AG09309 (cell line): ENCODE measurements around the gene RAI1.
A peak's percentile ranks its signal among the peaks of the same experiment; 100 is the strongest.

Source experiments
- DNase-seq: peaks from one replicate; pipeline ENCODE4 v3.0.0-alpha.2; 2010; ENCODE audit warnings: low read depth
- H3K4me3 ChIP-seq: 2 replicates; pipeline ENCODE4 v1.5.1; 2011; ENCODE audit warnings: mild to moderate bottlenecking, low read depth, low read length, moderate library complexity; ENCODE audit not compliant: control insufficient read depth
- CTCF ChIP-seq: IDR thresholded peaks from 2 replicates; pipeline ENCODE4 v1.5.1; 2011; ENCODE audit warnings: mild to moderate bottlenecking, low read depth, low read length, inconsistent platforms; ENCODE audit not compliant: insufficient read depth, control insufficient read depth; ENCODE audit errors: missing control alignments

RAI1 gene

GRCh38 chr17:17781591-17782496 is 100.6 kb downstream of the RAI1 start:
- no peak for TF ChIP-seq CTCF
- DNase-seq, result no peak

DNA sequence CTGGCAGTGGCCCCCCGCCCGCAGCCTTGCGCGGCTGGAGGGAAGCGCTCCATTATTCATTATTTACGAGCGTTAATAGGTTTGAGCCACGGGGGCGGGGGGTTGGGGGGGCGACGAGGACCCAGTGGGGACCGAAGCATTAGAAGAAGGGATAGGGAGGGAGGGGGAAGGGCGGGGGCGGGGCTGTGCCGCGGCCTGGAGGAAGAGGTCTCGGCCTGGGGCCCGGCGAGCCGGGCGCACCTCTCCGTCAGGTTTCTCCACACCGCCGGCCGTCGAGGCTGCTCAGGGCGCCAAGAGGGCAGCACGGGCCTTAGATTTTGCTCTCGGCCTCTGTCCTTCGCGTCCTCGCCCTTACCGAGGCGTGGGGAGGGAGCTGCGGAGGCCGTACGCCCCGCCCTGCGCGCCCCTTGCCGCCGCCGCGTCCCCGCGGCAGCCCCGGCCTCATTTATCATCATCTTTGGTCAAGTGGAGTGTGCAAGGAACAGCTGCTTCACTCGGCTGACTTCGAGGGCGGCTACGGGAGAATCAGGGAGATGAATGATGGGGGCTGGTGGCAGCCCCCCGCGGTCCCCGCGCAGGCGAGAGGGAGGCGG is 101.4 kb downstream of the RAI1 start:
- no peak for DNase-seq
- H3K4me3 ChIP-seq, result peak overlapping the region; percentile 34
- no peak for TF ChIP-seq CTCF

More at GRCh38 chr17:17781591-17782496, 100.6 kb downstream of the RAI1 start:
- peak overlapping the region; percentile 34 for H3K4me3 ChIP-seq

DNA sequence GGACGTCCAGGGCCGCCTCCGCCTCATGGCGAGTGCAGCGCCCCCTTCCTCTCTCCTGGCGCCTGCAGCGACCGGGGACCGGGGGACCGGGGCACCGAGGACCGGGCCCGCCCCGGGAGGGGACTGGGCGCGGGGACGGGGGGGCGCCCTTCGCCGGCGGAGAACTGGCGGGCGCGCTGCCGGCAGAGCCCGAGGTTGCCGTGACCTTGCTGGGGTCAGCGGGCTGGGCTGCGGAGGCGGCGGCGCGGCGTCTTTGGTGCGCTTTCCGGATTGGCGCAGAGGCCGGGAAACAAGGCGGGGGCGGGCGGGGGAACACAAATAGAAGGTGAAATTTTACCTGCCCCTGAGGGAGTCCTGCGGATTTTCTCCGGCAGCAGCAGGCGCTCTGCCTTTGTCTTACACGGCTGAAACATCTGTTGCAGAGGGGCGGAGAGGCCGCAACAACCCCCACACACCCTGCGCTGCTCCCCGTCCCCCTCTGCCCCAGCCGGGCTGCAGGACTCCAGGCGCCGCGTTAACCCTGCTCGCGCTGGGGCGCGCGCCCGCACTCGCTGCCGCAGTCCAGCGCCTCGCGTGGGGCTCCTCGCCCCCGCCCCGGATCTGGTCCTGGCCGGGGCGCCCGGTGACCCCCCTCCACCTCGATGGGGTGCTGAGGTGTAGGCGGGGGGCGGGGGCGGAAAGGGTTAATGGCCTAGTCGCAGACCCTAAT is 102.0 kb downstream of the RAI1 start:
- peak overlapping the region; percentile 30 for H3K4me3 ChIP-seq
- DNase-seq, result no peak
- peak; percentile 17 for TF ChIP-seq CTCF

GRCh38 chr17:17783825-17784656 is 102.8 kb downstream of the RAI1 start:
- TF ChIP-seq CTCF, result no peak
- DNase-seq, result no peak
- peak overlapping the region; percentile 30; the same call in 1 of the 2 replicates for H3K4me3 ChIP-seq

GRCh38 chr17:17784657-17785267 is 103.5 kb downstream of the RAI1 start:
- H3K4me3 ChIP-seq, result no peak overlapping the region
- DNase-seq, result no peak
- peak; percentile 26 for TF ChIP-seq CTCF
